ENCODE results near the gene ZFAND6. TPM values are rescaled to one million over a fixed set of nuclear protein-coding genes. Genes with fewer than 3 reads are reported as not detected.
"Not testable (repeated sequence)": the region's sequence is repeated elsewhere in the genome, so short reads cannot be mapped to it uniquely, and the experiment has no call there.

ZFAND6 gene
- total RNA-seq, 1 experiment from 2014 or later = 145 TPM

DNA sequence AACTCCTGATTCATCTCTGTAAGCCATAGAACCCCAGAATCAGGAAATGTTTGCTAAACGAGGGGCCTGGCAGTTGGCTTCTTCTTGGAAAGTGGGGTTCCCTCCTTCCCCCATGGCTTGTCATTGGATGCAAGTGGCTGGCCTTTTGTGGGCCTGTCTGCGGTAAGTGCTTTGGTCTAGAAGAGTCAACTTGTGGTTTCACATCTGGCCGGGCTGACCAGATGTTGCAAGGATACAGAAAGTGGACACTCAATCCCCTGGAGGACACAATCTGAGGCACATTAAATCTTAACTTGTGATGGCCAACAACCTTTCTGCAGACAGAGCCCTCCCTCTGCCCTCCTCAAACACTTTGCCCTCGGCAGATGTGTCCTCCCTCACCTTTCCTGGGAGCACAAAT is 94.4 kb downstream of the ZFAND6 start:
- no peak for DNase-seq (ENCODE audit: low read depth, low spot score)
- in situ Hi-C loops (cut with HindIII; ENCODE audit: low pct_unique_long_range_greater_than_20kb, low sequenced_read_pairs) = no loop called here

DNA sequence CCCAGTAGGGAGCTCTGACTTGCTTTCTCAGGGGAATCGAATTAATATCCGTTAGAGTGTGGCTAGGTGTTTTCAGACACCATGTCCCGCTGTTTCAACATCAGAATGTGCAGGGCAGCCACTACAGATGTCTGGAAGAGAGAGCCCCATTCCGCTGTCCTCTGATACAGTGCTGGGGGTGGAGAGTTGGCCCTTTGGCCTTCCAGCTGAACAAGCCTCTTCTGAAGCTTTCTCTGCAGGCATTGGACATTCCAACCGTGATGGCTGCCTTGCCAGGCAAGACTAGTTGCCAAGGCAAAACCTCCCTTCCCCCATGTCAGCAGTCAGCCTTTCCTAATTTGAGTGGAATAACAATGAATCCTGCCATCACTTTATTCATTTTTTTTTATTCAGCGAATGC is 94.9 kb downstream of the ZFAND6 start:
- in situ Hi-C loops (cut with HindIII; ENCODE audit: low pct_unique_long_range_greater_than_20kb, low sequenced_read_pairs) = no loop called here
- peak; percentile 30 for DNase-seq (ENCODE audit: low read depth, low spot score)

GRCh38 chr15:80155001-80155377 is 95.5 kb downstream of the ZFAND6 start:
- no peak for DNase-seq (ENCODE audit: low read depth, low spot score)
- in situ Hi-C loops (cut with HindIII; ENCODE audit: low pct_unique_long_range_greater_than_20kb, low sequenced_read_pairs) = no loop called here

DNA sequence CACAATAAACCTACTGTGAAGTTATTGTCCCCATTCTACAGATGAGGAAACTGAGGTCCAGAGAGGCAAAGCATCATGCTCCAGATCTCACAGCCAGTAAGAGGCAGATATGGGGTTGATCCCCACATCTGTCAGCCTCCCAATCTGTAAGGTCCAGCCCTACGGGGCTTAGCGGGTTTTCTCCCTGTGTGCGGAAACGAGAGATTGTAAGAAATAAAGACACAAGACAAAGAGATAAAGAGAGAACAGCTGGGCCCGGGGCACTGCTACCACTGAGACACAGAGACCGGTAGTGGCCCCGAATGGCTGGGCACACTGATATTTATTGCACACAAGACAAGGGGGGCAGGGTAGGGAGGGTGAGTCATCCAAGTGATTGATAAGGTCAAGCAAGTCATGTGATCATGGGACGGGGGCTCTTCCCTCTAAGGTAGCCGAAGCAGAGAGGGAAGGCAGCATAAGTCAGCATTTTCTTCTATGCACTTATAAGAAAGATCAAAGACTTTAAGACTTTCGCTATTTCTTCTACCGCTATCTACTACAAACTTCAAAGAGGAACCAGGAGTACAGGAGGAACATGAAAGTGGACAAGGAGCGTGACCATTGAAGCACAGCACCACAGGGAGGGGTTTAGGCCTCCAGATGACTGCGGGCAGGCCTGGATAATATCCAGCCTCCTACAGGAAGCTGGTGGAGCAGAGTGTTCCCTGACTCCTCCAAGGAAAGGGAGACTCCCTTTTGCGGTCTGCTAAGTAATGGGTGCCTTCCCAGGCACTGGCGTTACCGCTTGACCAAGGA is 96.1 kb downstream of the ZFAND6 start:
- DNase-seq (ENCODE audit: low read depth, low spot score) = peak; percentile 60
- in situ Hi-C loops (cut with HindIII; ENCODE audit: low pct_unique_long_range_greater_than_20kb, low sequenced_read_pairs) = not testable (repeated sequence)

DNA sequence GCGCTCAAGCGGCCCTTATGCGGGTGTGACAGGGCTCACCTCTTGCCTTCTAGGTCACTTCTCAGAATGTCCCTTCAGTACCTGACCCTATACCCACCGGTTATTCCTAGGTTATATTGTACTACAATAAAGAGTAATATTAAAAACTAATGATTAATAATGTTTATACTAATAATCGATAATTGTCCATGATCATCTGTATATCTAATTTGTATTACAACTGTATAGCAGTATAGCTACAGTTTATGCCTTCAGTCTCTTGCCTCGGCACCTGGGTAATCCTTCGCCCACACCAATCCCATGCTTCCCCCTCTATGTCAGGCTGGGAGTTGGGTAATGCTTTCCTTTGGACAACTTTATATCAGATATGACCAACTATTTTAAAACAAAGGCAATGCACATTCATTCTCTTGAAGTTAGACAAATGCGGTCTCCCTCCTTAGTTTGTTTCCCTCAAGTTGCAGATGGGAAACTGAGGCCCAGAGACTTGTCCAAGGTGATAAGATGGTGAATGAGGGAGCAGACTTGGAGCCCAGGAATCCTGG is 96.8 kb downstream of the ZFAND6 start:
- DNase-seq (ENCODE audit: low read depth, low spot score) = no peak
- in situ Hi-C loops (cut with HindIII; ENCODE audit: low pct_unique_long_range_greater_than_20kb, low sequenced_read_pairs) = no loop called here

DNA sequence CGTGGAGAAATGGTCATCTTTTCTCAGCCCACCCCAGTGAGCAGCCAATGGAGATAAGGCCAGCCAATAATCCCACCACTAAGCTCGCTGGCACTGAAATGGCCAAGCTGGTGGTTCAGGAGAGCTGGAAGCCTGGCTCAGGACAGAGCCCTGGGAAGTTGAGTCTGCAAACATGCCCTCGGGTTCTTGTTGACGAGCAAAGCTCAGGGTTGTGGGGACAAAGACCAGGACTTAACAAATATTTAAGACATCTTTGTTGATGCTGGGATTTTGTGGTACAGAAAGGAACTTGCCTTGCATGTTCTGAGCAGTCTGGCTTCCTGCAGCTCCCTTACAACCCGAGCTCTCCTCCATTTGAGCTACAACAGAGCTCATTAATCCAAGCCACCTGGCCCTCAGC is 97.7 kb downstream of the ZFAND6 start:
- DNase-seq (ENCODE audit: low read depth, low spot score) = no peak
- in situ Hi-C loops (cut with HindIII; ENCODE audit: low pct_unique_long_range_greater_than_20kb, low sequenced_read_pairs) = no loop called here

DNA sequence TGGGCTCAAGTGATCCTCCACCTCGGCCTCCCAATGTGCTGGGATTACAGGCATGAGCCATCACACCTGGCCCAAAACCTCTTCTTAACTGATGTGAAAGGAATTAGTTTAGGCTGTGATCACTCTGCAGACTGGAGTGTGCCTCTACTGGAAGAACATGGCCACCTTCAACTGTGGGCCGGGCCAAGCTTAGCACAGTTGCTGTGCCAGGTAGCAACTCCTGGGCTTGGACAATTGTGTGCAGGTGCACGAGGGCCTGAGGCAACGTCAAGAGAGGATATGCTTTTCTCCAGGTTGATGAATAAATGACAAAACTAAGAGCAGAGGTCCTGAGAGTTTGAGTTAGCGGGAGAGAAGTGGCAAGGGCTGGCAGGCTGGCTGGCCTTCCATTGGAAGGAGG is 99.8 kb downstream of the ZFAND6 start:
- in situ Hi-C loops (cut with HindIII; ENCODE audit: low pct_unique_long_range_greater_than_20kb, low sequenced_read_pairs) = no loop called here
- DNase-seq (ENCODE audit: low read depth, low spot score) = no peak

DNA sequence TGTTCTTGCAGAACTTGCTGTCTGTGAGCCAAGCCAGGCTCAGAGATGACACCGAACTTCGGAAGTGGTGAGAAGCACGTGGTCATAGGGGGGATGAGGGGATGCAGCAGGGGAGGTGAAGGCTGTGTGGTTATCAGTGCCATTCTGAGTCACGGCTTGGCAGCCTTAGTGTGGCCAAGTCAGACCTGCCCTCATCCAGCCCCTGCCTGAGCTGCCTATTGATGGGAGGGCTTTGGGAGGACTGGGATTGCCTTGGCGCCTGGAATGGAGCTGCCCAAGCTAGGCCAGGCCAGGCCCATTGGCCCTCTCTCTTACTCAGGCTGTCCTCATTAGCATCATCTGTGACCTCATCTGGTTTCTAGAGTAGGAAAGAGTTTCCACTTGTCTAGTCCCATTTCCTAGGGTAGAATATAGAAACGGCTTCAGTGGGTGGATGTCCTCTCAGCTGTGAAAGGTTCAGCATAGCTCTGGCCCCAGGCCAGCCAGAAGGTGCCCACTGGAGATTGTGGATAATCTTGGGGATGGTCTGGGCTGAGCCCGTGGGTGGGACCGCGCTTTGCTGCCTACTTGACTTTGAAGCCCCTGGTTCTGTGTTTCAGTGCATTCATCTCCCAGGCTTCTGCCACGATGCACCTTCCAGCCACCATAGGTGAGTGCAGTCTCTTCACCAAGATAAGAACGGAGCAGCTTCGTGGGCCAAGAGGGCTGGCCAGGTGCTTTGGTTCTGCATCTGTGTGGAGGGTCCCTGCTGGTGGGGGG is 100.5 kb downstream of the ZFAND6 start:
- no peak for DNase-seq (ENCODE audit: low read depth, low spot score)
- in situ Hi-C loops (cut with HindIII; ENCODE audit: low pct_unique_long_range_greater_than_20kb, low sequenced_read_pairs) = no loop called here

GRCh38 chr15:80160570-80161156 is 101.2 kb downstream of the ZFAND6 start:
- DNase-seq (ENCODE audit: low read depth, low spot score) = peak; percentile 72
- in situ Hi-C loops (cut with HindIII; ENCODE audit: low pct_unique_long_range_greater_than_20kb, low sequenced_read_pairs) = no loop called here

- DNase-seq (ENCODE audit: low read depth, low spot score) = no peak
- in situ Hi-C loops (cut with HindIII; ENCODE audit: low pct_unique_long_range_greater_than_20kb, low sequenced_read_pairs) = no loop called here
Observed at GRCh38 chr15:80161468-80162016, 102.1 kb downstream of the ZFAND6 start.

- DNase-seq (ENCODE audit: low read depth, low spot score) = no peak
- in situ Hi-C loops (cut with HindIII; ENCODE audit: low pct_unique_long_range_greater_than_20kb, low sequenced_read_pairs) = no loop called here
Observed at GRCh38 chr15:80162059-80162554, 102.6 kb downstream of the ZFAND6 start.

DNA sequence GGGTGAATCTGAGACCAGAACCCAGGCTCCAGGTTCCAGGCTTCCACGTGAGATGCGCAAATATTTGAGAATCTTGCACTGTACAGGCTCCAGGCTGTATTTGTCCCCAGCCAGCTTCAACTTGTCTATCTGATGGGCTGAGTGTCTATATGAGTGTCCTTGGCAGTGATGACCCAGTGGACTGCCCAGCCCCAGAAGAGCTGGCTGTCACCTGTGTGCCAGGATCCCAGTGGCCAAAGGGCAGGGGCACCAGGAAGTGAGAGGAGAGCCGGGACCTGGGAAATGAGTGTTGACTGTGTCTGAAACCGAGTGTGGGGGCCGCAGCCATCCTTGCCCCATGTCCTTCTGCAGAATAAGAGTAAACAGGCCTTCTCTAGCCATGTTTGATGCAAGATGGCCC is 103.7 kb downstream of the ZFAND6 start:
- no peak for DNase-seq (ENCODE audit: low read depth, low spot score)
- in situ Hi-C loops (cut with HindIII; ENCODE audit: low pct_unique_long_range_greater_than_20kb, low sequenced_read_pairs) = no loop called here

DNA sequence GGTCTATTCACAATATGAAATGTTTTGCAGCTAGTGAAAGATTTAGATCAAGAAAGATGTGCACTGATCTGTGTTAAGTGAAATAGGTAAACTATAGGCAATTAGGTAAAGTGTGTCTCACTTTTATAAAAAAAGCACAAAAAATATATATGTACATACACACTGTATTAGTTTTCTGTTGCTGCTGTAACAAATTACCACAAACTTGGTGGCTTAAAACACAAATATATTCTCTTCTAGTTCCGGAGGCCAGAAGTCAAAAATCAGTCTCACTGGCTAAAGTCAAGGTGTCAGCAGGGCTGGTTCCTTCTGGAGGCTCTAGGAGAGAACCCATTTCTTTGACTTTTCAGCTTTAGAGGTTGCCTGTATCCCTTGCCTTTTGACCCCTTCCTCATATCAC is 104.4 kb downstream of the ZFAND6 start:
- DNase-seq (ENCODE audit: low read depth, low spot score) = no peak
- in situ Hi-C loops (cut with HindIII; ENCODE audit: low pct_unique_long_range_greater_than_20kb, low sequenced_read_pairs) = no loop called here

- DNase-seq (ENCODE audit: low read depth, low spot score) = no peak
- in situ Hi-C loops (cut with HindIII; ENCODE audit: low pct_unique_long_range_greater_than_20kb, low sequenced_read_pairs) = no loop called here
Observed at GRCh38 chr15:80167936-80168335, 108.5 kb downstream of the ZFAND6 start.

- in situ Hi-C loops (cut with HindIII; ENCODE audit: low pct_unique_long_range_greater_than_20kb, low sequenced_read_pairs) = no loop called here
- no peak for DNase-seq (ENCODE audit: low read depth, low spot score)
Observed at GRCh38 chr15:80168421-80168820, 108.9 kb downstream of the ZFAND6 start.

DNA sequence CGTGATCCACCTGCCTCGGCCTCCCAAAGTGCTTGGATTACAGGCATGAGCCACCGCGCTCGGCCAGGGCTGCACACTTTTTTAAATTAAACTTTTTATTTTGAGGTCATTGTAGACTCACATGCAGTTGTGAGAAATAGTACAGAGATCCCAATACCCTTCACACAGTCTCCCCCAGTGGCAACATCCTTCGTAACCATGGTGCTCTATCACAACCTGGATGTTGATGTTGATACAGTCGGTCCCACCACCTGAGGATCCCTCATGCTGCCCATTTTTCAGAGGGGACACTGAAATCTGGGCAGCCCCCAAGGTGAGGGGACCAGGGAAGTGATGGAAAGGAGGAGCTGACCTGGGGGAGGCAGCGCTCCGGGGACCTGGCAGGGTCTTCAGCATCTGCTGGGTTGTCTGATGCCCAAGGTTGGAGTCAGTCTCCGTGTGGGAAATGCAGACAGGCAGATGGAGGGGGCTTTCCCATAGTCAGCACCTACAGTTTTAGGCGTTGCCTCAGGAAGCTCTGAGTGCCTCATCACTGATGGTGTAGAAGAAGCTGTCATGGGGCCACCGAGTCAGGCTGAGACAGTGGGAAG is 110.4 kb downstream of the ZFAND6 start:
- in situ Hi-C loops (cut with HindIII; ENCODE audit: low pct_unique_long_range_greater_than_20kb, low sequenced_read_pairs) = no loop called here
- no peak for DNase-seq (ENCODE audit: low read depth, low spot score)

GRCh38 chr15:80170596-80170995 is 111.1 kb downstream of the ZFAND6 start:
- in situ Hi-C loops (cut with HindIII; ENCODE audit: low pct_unique_long_range_greater_than_20kb, low sequenced_read_pairs) = no loop called here
- DNase-seq (ENCODE audit: low read depth, low spot score) = no peak

DNA sequence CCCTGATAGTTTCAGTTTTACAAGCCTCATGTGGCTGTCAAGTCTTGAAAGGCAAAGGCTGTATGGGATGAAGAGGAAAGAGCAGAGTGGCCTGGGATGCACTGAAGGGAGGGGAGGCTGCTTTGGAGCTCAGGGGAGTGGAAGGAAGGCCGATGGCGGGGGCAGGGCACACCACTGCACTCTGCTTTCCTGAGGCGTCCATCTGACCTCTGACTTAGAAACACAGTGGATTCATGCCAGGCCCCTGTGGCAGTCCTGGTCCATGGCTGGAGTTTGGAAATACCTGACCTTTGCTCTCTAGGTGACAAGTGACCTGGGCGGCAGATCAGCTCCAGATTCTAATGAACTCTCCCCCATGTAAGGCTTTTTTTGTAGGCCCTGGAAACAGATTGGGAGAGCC is 112.3 kb downstream of the ZFAND6 start:
- in situ Hi-C loops (cut with HindIII; ENCODE audit: low pct_unique_long_range_greater_than_20kb, low sequenced_read_pairs) = no loop called here
- no peak for DNase-seq (ENCODE audit: low read depth, low spot score)
